WERI-Rb-1 (cell line): ENCODE data around the gene CD81.

Experiments
- DNase-seq: peaks from one replicate; pipeline ENCODE4 v3.0.0-alpha.2; 2020
- H3K27ac ChIP-seq: fragments of 250-450 bp; sonication (Bioruptor Pico); 2 replicates; pipeline ENCODE4 v1.5.1; 2020; ENCODE audit warnings: mild to moderate bottlenecking, moderate library complexity
- H3K27me3 ChIP-seq: fragments of 250-450 bp; sonication (Bioruptor Pico); 2 replicates; pipeline ENCODE4 v1.5.1; 2021; ENCODE audit warnings: mild to moderate bottlenecking, low read depth, moderate library complexity; ENCODE audit not compliant: insufficient read depth, severe bottlenecking
- H3K36me3 ChIP-seq: fragments of 250-450 bp; sonication (Bioruptor Pico); 2 replicates; pipeline ENCODE4 v1.5.1; 2020; ENCODE audit warnings: mild to moderate bottlenecking, moderate library complexity
- H3K4me3 ChIP-seq: 2 replicates; pipeline ENCODE4 v1.5.1; 2011; ENCODE audit warnings: low read depth, mild to moderate bottlenecking, control low read depth, low read length
- H3K9me3 ChIP-seq: fragments of 250-450 bp; sonication (Bioruptor Pico); 2 replicates; pipeline ENCODE4 v1.5.1; 2021; ENCODE audit warnings: mild to moderate bottlenecking, moderate library complexity; ENCODE audit not compliant: severe bottlenecking
- TF ChIP-seq, protein P1 (sequence below): IDR thresholded peaks from 2 replicates; pipeline ENCODE4 v1.5.1; 2011; ENCODE audit warnings: low read depth, mild to moderate bottlenecking, control low read depth, inconsistent platforms, low read length

The CD81 gene

GRCh38 chr11:2421226-2421994, 44.3 kb downstream of the CD81 start:
- Histone ChIP-seq H3K36me3 (no peaks in the 10 kb centered on the region), H3K27me3 (peaks cover 54% of the 10 kb centered on the region), H3K4me3 (no peak overlapping the region), H3K27ac (no peak overlapping the region), H3K9me3 (no peaks in the 10 kb centered on the region)
- DNase-seq = no peak
- TF ChIP-seq, protein P1, sequence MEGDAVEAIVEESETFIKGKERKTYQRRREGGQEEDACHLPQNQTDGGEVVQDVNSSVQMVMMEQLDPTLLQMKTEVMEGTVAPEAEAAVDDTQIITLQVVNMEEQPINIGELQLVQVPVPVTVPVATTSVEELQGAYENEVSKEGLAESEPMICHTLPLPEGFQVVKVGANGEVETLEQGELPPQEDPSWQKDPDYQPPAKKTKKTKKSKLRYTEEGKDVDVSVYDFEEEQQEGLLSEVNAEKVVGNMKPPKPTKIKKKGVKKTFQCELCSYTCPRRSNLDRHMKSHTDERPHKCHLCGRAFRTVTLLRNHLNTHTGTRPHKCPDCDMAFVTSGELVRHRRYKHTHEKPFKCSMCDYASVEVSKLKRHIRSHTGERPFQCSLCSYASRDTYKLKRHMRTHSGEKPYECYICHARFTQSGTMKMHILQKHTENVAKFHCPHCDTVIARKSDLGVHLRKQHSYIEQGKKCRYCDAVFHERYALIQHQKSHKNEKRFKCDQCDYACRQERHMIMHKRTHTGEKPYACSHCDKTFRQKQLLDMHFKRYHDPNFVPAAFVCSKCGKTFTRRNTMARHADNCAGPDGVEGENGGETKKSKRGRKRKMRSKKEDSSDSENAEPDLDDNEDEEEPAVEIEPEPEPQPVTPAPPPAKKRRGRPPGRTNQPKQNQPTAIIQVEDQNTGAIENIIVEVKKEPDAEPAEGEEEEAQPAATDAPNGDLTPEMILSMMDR = no peak

- Histone ChIP-seq H3K9me3 (no peaks in the 10 kb centered on the region), H3K27ac (no peak overlapping the region), H3K27me3 (peaks cover 60% of the 10 kb centered on the region), H3K36me3 (no peaks in the 10 kb centered on the region), H3K4me3 (no peak overlapping the region)
- no peak for DNase-seq
- TF ChIP-seq, protein P1 = no peak
Observed at GRCh38 chr11:2421996-2422395, 44.9 kb downstream of the CD81 start.

GRCh38 chr11:2422461-2423156, 45.5 kb downstream of the CD81 start:
- H3K4me3 ChIP-seq = no peak overlapping the region

DNA sequence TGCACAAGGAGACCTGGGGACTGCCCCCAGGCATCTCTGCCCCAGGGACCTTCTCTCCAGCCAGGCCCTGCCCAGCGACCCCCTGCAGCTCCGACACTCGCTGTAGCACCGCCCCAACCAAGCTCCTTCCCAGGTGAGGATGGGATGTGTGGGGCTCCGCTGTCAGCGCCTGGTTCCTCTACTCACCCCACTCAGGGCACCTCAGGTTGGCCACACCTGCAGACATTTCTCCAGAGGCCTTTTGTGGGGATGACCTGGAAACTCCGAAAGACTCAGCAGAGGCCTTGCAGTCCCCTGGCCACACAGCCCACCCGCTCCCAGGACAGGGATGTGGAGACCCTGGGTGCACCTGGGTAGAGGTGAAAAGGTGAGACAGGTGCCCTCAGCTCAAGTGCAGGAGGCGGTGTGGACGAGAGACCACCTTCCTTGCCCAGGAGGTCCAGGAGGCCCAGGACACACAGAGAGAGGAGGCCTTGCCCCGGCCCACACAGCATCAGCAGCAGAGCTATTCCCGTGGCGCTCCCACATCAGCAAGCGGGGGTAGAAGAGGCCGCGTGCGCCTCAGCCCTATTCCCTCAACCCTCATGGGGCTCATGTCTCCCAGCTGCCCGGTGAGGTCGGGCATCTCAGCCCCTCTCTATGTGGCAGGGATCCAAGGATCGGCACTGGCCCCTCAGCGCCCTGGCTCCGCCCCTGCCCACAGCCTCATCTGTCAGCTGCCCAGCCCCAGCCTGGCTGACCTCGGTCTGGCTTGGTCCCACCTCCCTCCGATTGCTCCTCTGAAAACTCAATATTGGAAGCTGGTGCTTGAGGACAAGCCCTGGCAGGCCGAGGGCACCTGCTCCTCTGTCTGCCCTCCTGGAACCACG, 46.3 kb downstream of the CD81 start:
- TF ChIP-seq, protein P1 = no peak
- Histone ChIP-seq H3K4me3 (no peak overlapping the region), H3K27me3 (peaks cover 71% of the 10 kb centered on the region), H3K9me3 (no peaks in the 10 kb centered on the region), H3K36me3 (no peaks in the 10 kb centered on the region), H3K27ac (no peak overlapping the region)
- no peak for DNase-seq

More at GRCh38 chr11:2422461-2423156, 45.5 kb downstream of the CD81 start:
- Histone ChIP-seq H3K36me3 (no peaks in the 10 kb centered on the region), H3K9me3 (no peaks in the 10 kb centered on the region), H3K27ac (no peak overlapping the region), H3K27me3 (peaks cover 66% of the 10 kb centered on the region)
- DNase-seq = no peak
- TF ChIP-seq, protein P1 = no peak

DNA sequence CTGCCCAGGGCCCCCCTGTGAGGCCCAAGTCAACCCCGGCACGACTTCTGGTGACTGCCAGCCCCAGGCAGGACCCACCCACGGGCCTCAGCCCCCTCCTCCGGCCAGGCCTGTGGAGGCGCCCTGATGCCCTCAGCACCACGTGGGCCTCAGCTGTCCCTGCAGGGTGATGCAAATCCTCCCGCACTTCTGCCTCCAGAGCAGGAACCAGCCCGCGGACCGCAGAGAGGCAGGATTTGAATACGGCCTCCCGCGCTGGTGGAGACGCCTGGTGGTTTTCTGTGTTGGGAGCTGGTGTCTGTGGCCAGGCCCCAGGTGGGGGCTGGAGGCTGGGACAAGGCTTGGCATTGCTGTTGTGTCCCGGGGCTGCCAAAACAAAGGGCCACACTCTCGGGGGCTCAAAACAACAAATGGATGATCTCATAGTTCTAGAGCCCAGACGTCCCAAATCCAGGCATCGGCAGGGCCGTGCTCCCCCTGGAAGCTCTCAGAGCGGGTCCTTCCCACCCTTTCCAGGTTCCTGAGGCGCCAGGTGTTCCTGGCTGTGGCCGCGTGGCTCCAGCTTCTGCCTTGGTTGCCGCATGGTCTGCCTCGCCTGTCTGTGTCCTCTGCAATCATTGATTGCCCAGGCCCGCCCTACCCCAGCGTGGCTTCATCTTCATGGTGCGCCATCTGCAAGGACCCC, 47.8 kb downstream of the CD81 start:
- no peaks in the 10 kb centered on the region for H3K9me3 ChIP-seq
- H3K27me3 ChIP-seq = peaks cover 71% of the 10 kb centered on the region
- no peak overlapping the region for H3K27ac ChIP-seq
- no peak for DNase-seq
- TF ChIP-seq, protein P1 = no peak
- H3K4me3 ChIP-seq = no peak overlapping the region
- H3K36me3 ChIP-seq = no peaks in the 10 kb centered on the region
